ENCODE measurements around the gene ZFAND5.

ZFAND5 gene

GRCh38 chr9:72400866-72401265 is 35.9 kb upstream of the ZFAND5 start:
- CTCF ChIA-PET, result no interaction called here
- POLR2A ChIA-PET, result interaction anchor here (1.4 kb wide), 1 partner anchor 35 kb away, joined by 5 read pairs; the partner anchor contains the start of gene ZFAND5
- TF ChIP-seq SUZ12 (IDR thresholded peaks at IDR 0.05) (no peak), ZNF384 (IDR thresholded peaks at IDR 0.05) (no peak), SP1 (IDR thresholded peaks at IDR 0.05) (no peak), NFRKB (IDR thresholded peaks at IDR 0.05) (no peak), TARDBP (IDR thresholded peaks at IDR 0.05) (no peak), PKNOX1 (IDR thresholded peaks at IDR 0.05) (no peak), LEF1 (IDR thresholded peaks at IDR 0.05; ENCODE audit: borderline replicate concordance) (no peak), FOXK2 (IDR thresholded peaks at IDR 0.05) (no peak), BHLHE40 (IDR thresholded peaks at IDR 0.05; ENCODE audit: borderline replicate concordance) (no peak), ELF4 (IDR thresholded peaks at IDR 0.05) (no peak), CTBP1 (IDR thresholded peaks at IDR 0.05; ENCODE audit: borderline replicate concordance) (no peak), ARNT (IDR thresholded peaks at IDR 0.05) (no peak), HDGF (IDR thresholded peaks at IDR 0.05; ENCODE audit: borderline replicate concordance) (no peak), L3MBTL2 (conservative IDR thresholded peaks at IDR 0.05) (no peak), FOXM1 (IDR thresholded peaks at IDR 0.05; ENCODE audit: borderline replicate concordance) (no peak)

GRCh38 chr9:72399391-72399790 is 34.4 kb upstream of the ZFAND5 start:
- no peak for TF ChIP-seq ZNF384 (IDR thresholded peaks at IDR 0.05)
- no peak for TF ChIP-seq FOXK2 (IDR thresholded peaks at IDR 0.05)
- no peak for TF ChIP-seq NFRKB (IDR thresholded peaks at IDR 0.05)
- TF ChIP-seq L3MBTL2 (conservative IDR thresholded peaks at IDR 0.05), result no peak
- TF ChIP-seq SP1 (IDR thresholded peaks at IDR 0.05), result no peak
- no peak for TF ChIP-seq ELF4 (IDR thresholded peaks at IDR 0.05)
- TF ChIP-seq CTBP1 (IDR thresholded peaks at IDR 0.05; ENCODE audit: borderline replicate concordance), result no peak
- TF ChIP-seq FOXA1 (IDR thresholded peaks at IDR 0.05), result no peak
- no peak for TF ChIP-seq PKNOX1 (IDR thresholded peaks at IDR 0.05)
- TF ChIP-seq SUZ12 (IDR thresholded peaks at IDR 0.05), result no peak
- no peak for TF ChIP-seq FOXM1 (IDR thresholded peaks at IDR 0.05; ENCODE audit: borderline replicate concordance)
- TF ChIP-seq HDGF (IDR thresholded peaks at IDR 0.05; ENCODE audit: borderline replicate concordance), result no peak
- TF ChIP-seq ARNT (IDR thresholded peaks at IDR 0.05), result no peak
- ChIA-PET CTCF (no interaction called here), POLR2A (no interaction called here)
- no peak for DNase-seq (ENCODE audit: extremely low spot score)

More at GRCh38 chr9:72400866-72401265, 35.9 kb upstream of the ZFAND5 start:
- DNase-seq (ENCODE audit: extremely low spot score), result no peak

- ChIA-PET POLR2A (no interaction called here), CTCF (no interaction called here)
- TF ChIP-seq SUZ12 (IDR thresholded peaks at IDR 0.05) (no peak), TARDBP (IDR thresholded peaks at IDR 0.05) (no peak), FOXK2 (IDR thresholded peaks at IDR 0.05) (no peak), SP1 (IDR thresholded peaks at IDR 0.05) (no peak), HDGF (IDR thresholded peaks at IDR 0.05; ENCODE audit: borderline replicate concordance) (no peak), BHLHE40 (IDR thresholded peaks at IDR 0.05; ENCODE audit: borderline replicate concordance) (no peak), L3MBTL2 (conservative IDR thresholded peaks at IDR 0.05) (no peak), ARNT (IDR thresholded peaks at IDR 0.05) (no peak), ELF4 (IDR thresholded peaks at IDR 0.05) (no peak), ZNF384 (IDR thresholded peaks at IDR 0.05) (no peak), NFRKB (IDR thresholded peaks at IDR 0.05) (no peak), PKNOX1 (IDR thresholded peaks at IDR 0.05) (no peak), LEF1 (IDR thresholded peaks at IDR 0.05; ENCODE audit: borderline replicate concordance) (no peak), FOXM1 (IDR thresholded peaks at IDR 0.05; ENCODE audit: borderline replicate concordance) (no peak), CTBP1 (IDR thresholded peaks at IDR 0.05; ENCODE audit: borderline replicate concordance) (no peak)
- DNase-seq (ENCODE audit: extremely low spot score), result no peak
Measured at GRCh38 chr9:72396247-72397091, 31.5 kb upstream of the ZFAND5 start.

- CTCF ChIA-PET, result no interaction called here
- TF ChIP-seq FOXM1 (IDR thresholded peaks at IDR 0.05; ENCODE audit: borderline replicate concordance) (no peak), L3MBTL2 (conservative IDR thresholded peaks at IDR 0.05) (no peak), FOXK2 (IDR thresholded peaks at IDR 0.05) (no peak), ZNF384 (IDR thresholded peaks at IDR 0.05) (no peak), PKNOX1 (IDR thresholded peaks at IDR 0.05) (no peak), TARDBP (IDR thresholded peaks at IDR 0.05) (no peak), ARNT (IDR thresholded peaks at IDR 0.05) (no peak), ELF4 (IDR thresholded peaks at IDR 0.05) (no peak), NFRKB (IDR thresholded peaks at IDR 0.05) (no peak), SP1 (IDR thresholded peaks at IDR 0.05) (no peak), BHLHE40 (IDR thresholded peaks at IDR 0.05; ENCODE audit: borderline replicate concordance) (no peak), SUZ12 (IDR thresholded peaks at IDR 0.05) (no peak)
- POLR2A ChIA-PET, result interaction anchor here (1.1 kb wide), 1 partner anchor 29 kb away, joined by 3 read pairs; the partner anchor contains the start of gene ZFAND5
- no peak for DNase-seq (ENCODE audit: extremely low spot score)
Measured at GRCh38 chr9:72394066-72394465, 29.1 kb upstream of the ZFAND5 start.

- no peak for TF ChIP-seq CTBP1 (IDR thresholded peaks at IDR 0.05; ENCODE audit: borderline replicate concordance)
- no peak for TF ChIP-seq FOXM1 (IDR thresholded peaks at IDR 0.05; ENCODE audit: borderline replicate concordance)
- no peak for TF ChIP-seq SUZ12 (IDR thresholded peaks at IDR 0.05)
- no peak for TF ChIP-seq TARDBP (IDR thresholded peaks at IDR 0.05)
- TF ChIP-seq L3MBTL2 (conservative IDR thresholded peaks at IDR 0.05), result no peak
- TF ChIP-seq LEF1 (IDR thresholded peaks at IDR 0.05; ENCODE audit: borderline replicate concordance), result no peak
- no peak for TF ChIP-seq ELF4 (IDR thresholded peaks at IDR 0.05)
- TF ChIP-seq NFRKB (IDR thresholded peaks at IDR 0.05), result no peak
- TF ChIP-seq HDGF (IDR thresholded peaks at IDR 0.05; ENCODE audit: borderline replicate concordance), result no peak
- TF ChIP-seq PKNOX1 (IDR thresholded peaks at IDR 0.05), result no peak
- no peak for TF ChIP-seq FOXK2 (IDR thresholded peaks at IDR 0.05)
- TF ChIP-seq FOXA1 (IDR thresholded peaks at IDR 0.05), result no peak
- no peak for TF ChIP-seq BHLHE40 (IDR thresholded peaks at IDR 0.05; ENCODE audit: borderline replicate concordance)
- no peak for TF ChIP-seq SP1 (IDR thresholded peaks at IDR 0.05)
- no peak for TF ChIP-seq ARNT (IDR thresholded peaks at IDR 0.05)
- TF ChIP-seq ZNF384 (IDR thresholded peaks at IDR 0.05), result no peak
- no peak for DNase-seq (ENCODE audit: extremely low spot score)
- ChIA-PET POLR2A (no interaction called here), CTCF (no interaction called here)
Measured at GRCh38 chr9:72390907-72391306, 25.9 kb upstream of the ZFAND5 start.
